ENCODE measurements around the gene RHEBL1.

DNA sequence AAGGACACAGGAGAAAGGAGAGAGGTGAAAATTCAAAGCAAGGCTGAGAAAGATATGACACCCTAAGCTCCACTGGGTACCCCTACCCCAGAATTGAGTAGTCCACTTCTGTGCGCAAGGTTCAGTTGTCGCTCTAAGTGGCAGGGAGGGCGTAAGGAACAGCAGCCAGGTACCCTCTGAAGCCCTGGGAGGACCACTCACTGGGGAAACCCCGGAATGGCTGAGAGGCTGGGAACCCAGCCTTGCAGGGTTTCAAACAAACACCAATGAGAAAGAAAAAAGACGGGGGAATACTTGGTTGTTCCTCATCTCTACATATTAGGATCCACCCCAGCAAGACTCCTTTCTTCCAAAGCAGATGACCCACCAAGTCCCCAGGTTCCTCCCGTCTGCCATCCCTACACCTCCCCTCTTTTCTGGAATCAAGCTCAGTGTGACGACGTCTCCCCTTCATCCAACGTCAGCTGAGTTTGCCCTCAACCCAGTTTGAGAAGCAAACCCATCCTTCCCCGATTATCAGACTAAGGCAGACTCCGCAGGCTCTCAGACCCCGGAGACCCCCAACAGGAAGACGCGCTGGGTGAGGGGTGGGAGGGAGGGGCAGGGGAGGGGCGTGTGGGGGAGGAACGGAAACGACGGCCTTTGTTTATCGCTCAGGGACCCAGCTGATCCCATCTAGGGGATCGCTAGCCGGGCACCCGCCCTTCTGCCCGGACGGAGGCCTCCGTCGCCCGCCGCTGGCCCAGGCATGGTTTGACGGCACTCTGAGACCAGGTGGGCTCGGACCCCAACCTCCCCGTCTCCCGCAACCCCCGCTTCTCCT, 40.1 kb upstream of the RHEBL1 start:
- TF ChIP-seq ELF4 (IDR thresholded peaks at IDR 0.05), result no peak
- TF ChIP-seq LEF1 (IDR thresholded peaks at IDR 0.05; ENCODE audit: borderline replicate concordance), result no peak
- TF ChIP-seq ZNF384 (IDR thresholded peaks at IDR 0.05), result no peak
- TF ChIP-seq SP1 (IDR thresholded peaks at IDR 0.05), result no peak
- no peak for TF ChIP-seq SUZ12 (IDR thresholded peaks at IDR 0.05)
- TF ChIP-seq FOXM1 (IDR thresholded peaks at IDR 0.05; ENCODE audit: borderline replicate concordance), result no peak
- TF ChIP-seq FOXK2 (IDR thresholded peaks at IDR 0.05), result no peak
- TF ChIP-seq, protein P1, sequence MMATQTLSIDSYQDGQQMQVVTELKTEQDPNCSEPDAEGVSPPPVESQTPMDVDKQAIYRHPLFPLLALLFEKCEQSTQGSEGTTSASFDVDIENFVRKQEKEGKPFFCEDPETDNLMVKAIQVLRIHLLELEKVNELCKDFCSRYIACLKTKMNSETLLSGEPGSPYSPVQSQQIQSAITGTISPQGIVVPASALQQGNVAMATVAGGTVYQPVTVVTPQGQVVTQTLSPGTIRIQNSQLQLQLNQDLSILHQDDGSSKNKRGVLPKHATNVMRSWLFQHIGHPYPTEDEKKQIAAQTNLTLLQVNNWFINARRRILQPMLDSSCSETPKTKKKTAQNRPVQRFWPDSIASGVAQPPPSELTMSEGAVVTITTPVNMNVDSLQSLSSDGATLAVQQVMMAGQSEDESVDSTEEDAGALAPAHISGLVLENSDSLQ (IDR thresholded peaks at IDR 0.05), result no peak
- TF ChIP-seq BHLHE40 (IDR thresholded peaks at IDR 0.05; ENCODE audit: borderline replicate concordance), result no peak

All from HEK293T (cell line).